NAMALWA (cell line): Measurements from ENCODE around the gene SELENOV.

Experiments
- DNase-seq: peaks from one replicate; pipeline ENCODE4 v3.0.0-alpha.2; 2015; ENCODE audit warnings: low spot score

SELENOV gene

DNA sequence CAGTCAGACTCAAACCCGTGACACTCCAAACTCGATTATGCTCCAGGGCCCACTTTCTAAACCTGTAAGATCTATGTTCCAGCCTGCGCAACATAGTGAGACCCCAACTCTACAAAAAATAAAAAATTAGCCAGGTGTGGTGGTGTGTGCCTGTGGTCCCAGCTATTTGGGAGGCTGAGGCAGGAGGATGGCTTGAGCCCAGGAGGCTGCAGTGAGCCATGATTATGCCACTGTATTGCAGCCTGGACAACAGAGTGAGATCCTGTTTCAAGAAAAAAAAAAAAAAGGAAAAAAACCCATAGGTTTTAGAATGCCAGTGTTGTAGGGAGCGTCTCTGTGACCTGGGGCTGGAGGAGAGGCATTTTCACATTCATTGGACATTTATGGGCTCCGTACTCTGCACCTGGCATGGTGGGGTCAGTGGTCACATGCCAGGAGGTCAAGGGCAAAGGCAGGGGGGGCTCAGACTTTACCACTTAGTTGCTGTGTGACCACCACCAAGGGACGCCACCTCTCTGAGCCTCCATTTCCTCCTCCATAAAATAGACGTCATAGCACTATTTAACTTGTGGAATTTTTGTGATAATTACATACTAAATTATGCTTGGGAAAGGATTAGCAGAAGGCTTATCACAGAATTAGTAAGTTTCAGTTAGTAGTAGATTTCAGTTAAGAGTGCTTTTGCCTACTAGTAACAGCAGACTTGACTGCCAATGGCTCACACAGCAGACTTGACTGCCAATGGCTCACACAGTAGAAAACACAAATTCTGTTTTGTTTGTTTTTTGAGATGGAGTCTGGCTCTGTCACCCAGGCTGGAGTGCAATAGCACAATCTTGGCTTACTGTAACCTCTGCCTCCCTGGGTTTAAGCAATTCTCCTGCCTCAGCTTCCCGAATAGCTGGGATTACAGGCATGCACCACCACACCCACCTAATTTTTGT lies 5.9 kb downstream of the SELENOV start:
- DNase-seq: no peak

DNA sequence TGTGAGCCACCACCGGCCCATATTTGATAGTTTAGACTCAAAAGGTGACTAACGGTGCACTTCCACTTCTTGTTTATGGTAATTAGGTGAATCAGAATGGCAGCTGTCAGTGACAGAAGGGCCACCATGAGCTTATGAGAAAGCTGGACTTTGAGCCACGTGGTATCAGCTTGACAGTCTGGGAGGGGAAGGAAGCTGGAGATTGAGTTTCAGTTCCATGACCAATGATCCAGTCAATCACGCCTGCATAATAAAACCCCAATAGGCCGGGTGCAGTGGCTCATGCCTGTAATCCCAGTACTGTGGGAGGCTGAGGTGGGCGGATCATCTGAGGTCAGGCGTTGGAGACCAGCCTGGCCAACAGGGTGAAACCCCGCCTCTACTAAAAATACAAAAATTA lies 9.6 kb downstream of the SELENOV start:
- no peak for DNase-seq

DNA sequence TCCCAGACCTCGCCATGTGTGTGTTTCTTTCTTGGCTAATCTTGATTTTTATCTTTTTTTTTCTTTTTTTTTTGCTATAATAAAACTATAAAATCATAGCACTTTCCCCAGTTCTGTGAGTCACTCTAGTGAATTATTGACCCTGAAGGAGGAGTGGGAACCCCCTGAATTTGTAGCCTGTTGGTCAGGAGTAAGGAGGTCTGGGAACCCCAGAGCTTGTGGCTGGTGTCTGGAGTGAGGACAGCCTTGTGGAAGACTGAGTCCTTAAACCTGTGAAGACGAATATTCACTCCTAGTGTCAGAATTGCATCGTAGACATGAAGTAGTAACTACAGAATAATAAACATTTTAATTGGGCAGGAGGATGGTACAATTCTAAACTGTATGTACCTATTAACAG lies 10.3 kb downstream of the SELENOV start:
- DNase-seq: no peak

DNA sequence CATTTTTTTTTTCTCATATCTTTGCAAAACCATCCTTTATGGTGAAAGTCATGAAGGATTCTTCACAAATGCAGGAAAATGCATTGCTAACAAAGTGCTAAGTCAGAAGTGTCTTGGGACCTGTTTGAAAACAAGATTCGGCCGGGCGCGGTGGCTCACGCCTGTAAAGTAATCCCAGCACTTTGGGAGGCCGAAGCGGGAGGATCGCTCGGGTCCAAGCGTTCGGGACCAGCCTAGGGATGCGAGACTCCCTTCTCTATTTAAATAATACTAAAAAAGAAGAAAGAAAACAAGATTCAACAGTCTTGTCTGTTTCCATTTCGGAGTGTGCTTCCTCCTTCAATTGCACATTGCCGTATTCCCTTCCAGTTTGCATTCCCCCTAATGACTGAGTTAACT lies 16.9 kb downstream of the SELENOV start:
- no peak for DNase-seq

DNA sequence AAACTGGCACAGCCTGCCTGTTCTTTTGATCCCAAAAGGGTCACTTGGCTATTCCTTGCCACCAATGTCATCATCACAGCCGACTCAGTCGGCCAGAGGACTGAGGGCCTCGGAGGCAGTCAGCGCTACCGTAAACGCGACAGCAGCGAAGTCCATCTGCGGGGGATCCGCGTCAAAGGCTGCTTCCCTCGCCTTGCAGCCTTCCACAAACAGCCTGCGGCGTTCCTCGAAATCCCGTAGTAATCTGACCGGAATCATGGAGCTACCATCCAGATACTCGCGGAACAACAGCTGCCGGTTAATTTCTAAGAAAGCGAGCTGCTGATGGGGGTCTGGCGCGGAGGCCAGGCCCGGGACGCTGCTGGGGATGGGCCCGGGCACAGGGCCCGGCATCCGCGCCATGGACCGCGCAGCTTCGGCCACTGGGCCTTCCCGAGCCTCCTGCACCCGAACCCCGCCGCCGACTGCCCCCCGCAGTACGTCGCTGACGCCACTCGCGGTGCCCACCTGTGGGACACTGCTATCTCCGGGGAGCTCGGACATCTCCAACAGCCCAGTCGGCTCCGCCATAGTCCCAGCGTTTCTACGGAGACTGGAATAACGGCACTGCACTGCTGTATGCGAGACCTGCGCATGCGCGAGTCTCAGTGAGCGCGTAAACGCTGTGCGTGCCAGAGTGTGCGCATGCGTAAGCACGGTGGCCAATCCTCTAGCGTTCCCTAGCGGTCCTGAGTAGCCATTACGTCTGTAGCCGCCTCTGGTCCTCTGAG lies 17.5 kb downstream of the SELENOV start, which contains the start of gene EID2B:
Gene EID2B, minus strand, starts transcription at position 620 of the 770 bp plus-strand sequence. Its CDS starts 50 bp downstream, at position 570.
- DNase-seq: peak; percentile 97

DNA sequence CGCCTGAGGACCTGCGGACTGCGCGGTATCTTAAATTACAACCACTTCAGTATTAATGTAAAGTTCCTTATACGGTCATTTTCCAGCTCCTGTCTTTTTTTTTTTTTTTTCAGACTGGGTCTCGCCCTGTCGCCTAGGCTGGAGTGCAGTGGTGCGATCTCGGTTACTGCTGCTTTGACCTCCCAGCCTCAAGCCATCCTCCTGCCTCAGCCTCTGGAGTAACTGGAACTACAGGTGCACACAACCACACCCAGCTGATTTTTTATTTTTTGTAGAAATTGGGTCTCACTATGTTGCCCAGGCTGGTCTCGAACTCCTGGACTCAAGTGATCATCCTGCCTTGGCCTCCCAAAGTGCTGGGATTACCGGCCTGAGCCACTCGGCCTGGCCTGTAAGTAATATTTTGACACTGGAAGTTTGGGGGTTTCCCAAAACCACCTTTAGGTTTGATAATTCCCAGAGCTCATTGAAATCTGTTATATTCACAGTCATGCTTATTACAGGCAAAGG lies 18.1 kb downstream of the SELENOV start:
- no peak for DNase-seq

DNA sequence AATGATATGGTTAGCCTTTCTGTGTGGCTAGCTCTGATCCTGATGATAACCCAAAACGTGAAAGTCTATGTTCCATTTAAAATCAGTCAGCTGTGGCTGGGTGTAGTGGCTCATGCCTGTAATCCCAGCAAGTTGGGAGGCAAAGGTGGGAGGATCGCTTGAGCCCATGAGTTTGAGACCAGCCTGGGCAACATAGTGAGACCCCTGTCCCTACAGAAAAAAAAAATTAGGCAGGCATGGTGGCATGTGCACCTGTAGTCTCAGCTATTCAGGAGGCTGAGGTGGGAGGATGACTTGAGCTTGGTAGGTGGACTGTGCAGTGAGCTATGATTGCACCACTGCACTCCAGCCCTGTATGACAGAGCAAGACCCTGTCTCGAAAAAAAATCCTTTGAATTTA lies 18.9 kb downstream of the SELENOV start:
- DNase-seq: no peak

DNA sequence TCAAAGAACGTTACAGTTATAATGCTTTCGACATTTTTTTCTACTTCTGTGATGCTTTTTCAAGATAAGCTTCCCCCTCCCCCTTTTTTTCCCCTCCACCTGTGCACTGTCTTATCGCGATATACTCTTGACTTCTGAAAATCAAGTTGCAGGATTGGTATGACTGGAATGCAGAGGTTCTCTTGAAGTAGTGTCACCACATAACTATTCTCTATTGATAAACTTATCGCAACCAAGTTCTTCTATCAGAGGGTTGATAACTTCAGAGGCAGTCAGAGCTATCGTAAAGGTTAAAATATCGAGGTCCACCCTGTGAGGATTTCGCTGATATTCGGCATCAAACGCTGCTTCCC lies 24.2 kb downstream of the SELENOV start:
- peak; percentile 66 for DNase-seq

DNA sequence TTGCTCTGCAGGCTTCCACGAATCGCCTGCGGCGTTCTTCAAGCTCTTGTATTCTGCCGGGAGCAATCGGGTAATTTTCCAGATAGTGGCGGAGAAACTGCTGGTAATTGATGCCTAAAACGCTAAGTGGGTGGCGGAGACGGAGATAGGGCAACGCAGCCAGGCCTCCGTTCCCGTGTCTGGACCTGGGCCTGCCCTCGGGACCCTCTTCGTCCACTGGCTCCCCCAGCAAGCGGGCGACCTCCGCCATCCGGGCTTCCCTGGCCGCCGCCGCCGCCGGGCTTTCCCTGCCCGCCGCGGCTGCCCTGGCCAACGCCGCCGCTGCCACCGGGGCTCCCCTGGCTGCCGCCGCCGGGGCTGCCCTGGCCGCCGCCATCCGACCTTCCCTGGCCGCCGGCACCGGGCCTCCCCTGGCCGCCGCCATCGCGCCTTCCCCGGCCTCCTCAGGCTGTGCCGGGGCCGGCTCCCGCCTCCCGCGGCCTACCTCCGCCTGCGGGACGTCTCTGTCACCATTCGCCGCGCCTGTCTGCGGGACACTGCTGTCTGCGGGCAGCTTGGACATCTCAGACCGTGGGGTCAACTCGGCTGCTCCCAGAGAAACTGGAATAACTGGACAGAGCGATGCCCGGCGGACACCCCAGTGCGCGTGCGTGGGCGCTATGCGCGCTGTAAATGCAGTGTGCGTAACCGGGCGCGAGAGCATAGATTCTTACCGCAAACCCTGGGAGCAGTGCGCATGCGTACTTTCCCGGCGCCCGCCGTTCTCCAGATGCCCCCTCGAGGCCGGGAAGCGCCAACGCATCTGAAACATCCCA lies 24.8 kb downstream of the SELENOV start, which contains the start of gene EID2:
Gene EID2, minus strand, starts transcription at position 644 of the 815 bp plus-strand sequence. Its CDS starts 82 bp downstream, at position 562.
- peak; percentile 94 for DNase-seq

DNA sequence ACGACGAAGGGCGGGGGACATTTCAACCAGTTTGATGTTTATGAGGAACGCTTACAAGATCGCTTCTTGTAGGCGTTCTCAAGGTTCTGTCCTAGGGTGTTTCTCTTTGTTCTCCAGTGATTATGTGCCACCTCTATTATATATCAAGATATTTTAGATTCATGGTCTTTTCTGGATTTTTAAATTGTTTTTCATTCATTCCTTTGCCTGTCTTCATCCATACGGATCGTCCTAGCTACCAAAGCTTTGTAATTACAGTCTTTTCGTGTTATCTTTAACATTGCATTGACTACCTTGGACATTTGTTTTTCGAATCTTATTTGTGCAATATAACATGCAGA lies 25.4 kb downstream of the SELENOV start:
- no peak for DNase-seq

DNA sequence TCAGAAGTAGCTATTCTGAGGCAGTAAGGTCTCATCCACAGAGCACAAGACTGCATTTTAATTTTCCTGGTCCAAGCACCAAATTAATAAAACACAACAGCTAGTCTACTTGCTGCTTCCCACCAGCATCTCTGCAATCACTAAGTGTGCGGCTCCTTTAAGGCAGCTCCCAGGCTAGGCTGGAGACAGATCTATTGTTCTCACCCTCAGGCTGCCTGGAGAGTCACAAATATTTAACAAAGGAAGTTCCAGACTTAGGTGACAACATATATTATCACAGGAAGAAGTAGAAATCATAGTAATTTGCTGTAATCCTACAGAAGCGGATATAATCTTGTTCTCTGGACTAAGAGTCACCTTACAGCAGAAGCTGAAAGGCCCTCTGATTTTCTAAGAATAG lies 27.3 kb downstream of the SELENOV start:
- DNase-seq: no peak

DNA sequence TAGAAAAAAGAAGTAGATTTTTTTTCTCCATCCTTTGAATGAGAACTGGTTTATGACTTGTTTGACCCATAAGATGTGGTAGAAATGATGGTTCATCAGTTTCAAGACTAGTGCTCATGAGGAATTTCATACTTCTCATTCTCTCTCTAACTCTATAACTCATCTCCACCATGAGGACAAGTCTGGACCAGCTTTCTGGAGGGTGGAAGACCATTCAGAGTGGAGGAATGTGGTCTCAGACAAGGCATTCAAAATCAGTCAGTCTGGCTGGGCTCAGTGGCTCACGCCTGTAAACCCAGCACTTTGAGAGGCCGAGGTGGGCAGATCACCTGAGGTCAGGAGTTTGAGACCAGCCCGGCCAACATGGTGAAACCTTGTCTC lies 28.5 kb downstream of the SELENOV start:
- DNase-seq: no peak

DNA sequence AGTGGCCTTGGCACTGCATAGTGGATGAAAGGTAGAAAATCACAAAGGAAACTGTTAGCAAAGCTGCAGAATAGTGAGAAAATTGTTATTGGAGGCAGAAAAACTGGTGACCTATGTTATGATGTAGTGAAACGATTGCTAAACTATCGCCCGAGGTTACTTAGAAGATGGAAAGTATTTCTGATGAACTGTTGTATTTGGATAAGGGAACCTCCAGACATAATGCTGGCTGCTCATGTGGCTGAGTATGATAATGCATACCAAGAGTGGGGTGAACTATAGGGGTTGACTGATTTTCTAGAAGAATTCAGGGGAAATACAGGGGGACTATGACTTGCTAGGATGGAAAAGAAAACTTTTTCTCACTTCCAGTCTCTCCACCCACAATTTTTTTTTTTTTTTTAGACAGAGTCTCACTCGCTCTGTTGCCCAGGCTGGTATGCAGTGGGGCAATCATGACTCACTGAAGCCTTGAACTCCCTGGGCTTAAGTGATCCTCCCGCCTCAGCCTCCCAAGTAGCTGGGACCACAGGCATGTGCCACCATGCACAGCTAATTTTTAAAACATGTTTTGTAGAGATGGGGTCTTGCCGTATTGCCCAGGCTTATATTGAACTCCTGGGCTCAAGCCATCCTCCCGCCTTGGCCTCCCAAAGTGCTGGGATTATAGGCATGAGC lies 29.4 kb downstream of the SELENOV start:
- DNase-seq: no peak

DNA sequence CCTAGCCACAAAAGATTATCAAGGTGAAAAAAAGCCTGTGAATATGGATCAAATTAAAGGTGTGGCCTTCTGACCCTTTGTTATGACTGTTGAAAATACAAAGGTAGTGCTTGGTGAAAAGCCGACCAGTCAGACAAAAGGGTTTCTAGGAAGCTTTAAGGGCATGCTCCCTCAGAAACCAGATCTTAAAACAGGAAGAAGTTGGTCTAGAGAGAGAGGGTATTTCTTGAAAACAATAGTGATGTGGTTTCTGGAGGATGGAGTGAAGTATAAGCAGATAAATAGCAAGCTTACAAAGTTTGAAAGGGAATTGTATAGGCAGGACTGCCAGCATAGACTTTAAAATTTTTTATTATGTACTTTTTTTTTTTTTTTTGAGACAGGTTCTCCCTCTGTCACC lies 30.0 kb downstream of the SELENOV start:
- no peak for DNase-seq

DNA sequence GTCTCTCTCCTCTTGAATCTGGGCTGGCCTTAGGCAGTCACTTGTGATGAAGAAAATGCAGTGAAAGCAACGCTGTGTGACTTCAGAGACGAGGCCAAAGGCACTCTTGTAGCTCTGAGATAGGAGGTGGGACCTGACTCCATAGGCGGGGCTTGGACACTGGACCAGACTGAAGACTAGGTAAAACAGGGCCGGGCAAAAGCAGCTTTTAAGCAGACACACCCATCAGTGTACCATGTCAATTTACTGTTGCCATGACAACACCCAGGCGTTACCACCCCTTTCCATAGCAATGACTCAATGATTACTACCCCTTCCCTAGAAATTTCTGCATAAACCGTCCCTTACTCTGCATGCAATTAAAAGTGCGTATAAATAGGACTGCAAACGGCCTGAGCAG lies 31.7 kb downstream of the SELENOV start:
- DNase-seq: no peak

DNA sequence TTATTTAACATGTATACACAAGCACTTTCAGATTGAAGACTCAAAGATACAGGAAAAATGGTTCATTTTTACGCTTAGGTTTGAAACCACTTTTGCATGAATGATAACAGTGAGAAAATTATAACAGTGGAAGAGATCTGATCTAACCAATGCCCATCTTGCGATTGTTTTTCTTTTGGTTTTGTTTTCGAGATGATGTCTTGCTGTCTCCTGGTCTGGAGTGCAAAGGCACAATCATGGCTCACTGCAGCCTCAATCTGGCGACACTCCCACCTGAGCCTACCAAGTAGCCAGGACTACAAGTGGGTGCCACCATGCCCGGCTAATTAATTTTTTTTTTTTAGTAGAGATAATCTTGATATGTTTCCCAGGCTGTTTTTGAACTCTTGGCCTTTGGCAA lies 35.3 kb downstream of the SELENOV start:
- DNase-seq: no peak

DNA sequence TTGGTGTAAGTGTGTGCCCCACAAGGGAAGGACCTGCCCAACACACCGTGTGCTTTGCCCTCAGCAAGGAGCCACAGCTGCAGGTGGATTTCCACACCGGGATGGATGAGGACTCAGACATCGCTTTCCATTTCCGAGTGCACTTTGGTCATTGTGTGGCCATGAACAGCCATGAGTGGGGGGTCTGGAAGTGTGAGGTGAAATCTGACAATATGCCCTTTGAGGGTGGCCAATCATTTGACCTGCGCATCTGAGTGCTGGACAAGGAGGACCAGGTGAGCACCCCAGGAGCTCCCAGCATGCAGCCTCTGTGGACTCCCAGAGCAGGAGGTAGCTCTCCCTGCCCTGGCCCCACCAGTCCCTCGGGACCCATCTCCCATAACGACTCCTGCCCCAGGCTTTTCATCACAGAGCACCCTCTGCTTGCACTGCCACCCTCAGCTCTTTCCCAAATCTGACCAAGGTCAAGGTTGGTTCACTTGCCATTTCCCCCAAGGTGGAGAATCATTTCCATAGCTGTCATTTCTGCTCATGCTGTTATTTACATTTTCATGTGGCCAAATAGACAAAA lies 38.2 kb downstream of the SELENOV start:
- DNase-seq: no peak

DNA sequence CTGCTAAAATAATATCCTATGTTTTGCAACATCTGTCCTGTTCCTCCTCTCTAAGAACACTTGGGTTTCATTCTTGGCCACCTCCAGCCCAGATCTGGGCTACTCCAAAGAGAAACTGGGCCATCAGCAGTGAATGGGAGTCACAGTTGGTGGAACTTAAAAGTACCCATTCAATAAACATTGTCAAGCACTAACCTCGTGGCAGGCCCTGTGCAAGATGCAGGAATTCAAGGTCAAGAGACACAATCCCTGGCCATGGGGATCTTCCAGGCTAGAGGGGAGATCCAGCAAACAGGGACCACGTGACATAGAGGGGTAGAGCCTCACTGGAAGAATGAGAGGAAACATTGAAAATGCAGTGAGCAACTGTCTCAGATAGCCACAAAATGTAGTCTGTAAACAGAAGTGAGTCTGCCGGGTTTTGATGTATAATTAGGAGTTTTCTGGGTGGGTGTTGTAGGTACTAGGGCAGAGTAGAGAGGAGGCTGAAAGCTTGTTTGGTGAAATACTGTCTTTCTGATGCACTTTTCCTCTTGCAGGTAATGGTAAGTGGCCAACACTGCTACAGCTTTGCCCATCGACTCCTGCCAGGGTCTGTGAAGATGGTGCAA lies 39.9 kb downstream of the SELENOV start:
- DNase-seq: no peak

DNA sequence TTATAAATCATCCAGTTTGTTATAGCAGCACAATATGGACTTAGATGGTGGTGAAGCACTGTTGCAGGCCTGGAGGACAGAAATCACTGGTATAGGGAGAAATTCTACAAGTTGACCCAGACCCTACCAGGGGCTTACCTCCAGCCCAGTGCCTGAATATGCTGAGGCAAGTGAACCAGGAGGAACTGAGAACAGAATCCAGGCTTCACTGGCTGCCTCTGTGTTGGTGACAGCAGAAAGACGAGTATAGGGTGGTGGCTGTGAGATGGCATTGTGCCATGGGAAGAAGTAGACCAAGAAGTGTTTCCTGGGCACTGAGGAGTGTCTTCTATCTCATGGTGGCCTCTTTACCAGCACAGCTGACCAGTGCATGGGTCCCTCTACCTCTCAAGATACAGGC lies 40.9 kb downstream of the SELENOV start:
- DNase-seq: no peak

DNA sequence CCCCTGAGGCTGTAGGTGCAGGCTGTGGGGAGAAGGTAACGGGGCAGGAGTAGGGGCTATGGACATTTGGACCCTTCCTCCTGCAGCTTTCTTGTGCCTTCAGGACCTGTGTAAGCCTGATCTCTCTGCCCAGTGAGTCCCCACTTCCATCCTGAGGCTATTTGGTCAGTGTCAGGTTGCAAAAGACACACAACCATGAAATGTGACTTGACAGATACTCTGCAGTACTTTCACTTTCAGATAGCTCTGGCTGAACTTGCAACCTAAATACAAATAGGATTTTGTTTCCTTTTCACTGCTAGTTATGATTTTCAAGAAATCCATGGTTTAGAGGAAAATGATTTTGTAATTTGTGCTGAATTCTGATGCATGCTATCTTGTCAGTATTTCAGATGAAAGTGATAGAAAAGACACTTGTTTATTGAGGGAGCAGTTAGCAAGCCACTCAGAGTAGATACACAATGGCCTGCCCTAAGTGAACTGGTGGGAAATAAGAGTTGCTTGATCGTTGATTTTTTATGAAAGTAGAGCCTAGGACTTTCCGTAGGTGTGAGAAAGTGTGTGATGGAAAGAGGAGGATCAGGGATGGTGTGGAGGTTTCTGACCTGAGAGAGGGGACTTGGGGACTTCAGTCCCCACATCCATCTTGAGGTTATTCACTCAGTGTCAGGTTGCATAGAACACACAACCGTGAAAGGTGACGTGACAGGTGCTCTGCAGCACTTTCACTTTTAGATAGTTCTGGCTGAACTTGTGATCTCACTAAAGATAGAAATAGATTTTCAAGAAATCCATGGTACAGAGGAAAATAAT lies 43.1 kb downstream of the SELENOV start:
- DNase-seq: no peak
